Testis (tissue), 3 donors: ENCODE measurements around the gene ITPR2. TPM values are rescaled to one million over a fixed set of nuclear protein-coding genes. Genes with fewer than 3 reads are reported as not detected.

ENCODE experiments used
- DNase-seq: peaks from one replicate; pipeline ENCODE4 v3.0.0-alpha.2; 2019
- H3K27ac ChIP-seq, 2 donors: fragments of 200-600 bp; sonication (generic); one replicate each; pipeline ENCODE4 v1.5.1; 2019
- H3K27me3 ChIP-seq: fragments of 200-600 bp; sonication (generic); one replicate; pipeline ENCODE4 v1.5.1; 2019
- H3K36me3 ChIP-seq: fragments of 200-600 bp; sonication (generic); one replicate; pipeline ENCODE4 v1.5.1; 2017; ENCODE audit warnings: low read depth; ENCODE audit errors: missing control alignments
- H3K4me1 ChIP-seq: fragments of 200-600 bp; sonication (generic); one replicate; pipeline ENCODE4 v1.5.1; 2019
- H3K4me3 ChIP-seq, 2 donors: fragments of 200-600 bp; sonication (generic); one replicate each; pipeline ENCODE4 v1.5.1; 2017 to 2019
- H3K9me3 ChIP-seq: fragments of 200-600 bp; sonication (generic); one replicate; pipeline ENCODE4 v1.5.1; 2017
- CTCF ChIP-seq, 3 experiments: fragments of 450-650 bp in 2 of 3; fragments of 200-600 bp in 1 of 3; sonication (generic) in 1 of 3; IDR thresholded peaks; one replicate each; pipeline ENCODE4 v1.5.1; 2016 to 2019; ENCODE audit warnings: antibody characterized with exemption in 3 of 3, mild to moderate bottlenecking in 2 of 3, moderate library complexity in 1 of 3
- POLR2A ChIP-seq: fragments of 450-650 bp; IDR thresholded peaks from one replicate; pipeline ENCODE4 v1.6.1; 2017; ENCODE audit warnings: antibody characterized with exemption, mild to moderate bottlenecking, moderate library complexity
- WGBS, 2 donors: methylation state at CpG; one replicate each; pipeline ENCODE4 v1.1.5; 2018; 5-methylcytosine and 5-hydroxymethylcytosine counted together
- intact Hi-C: fragments of 100-400 bp; cut with DNase I; formaldehyde crosslinking; loops from one replicate; pipeline ENCODE4 v1.15.1; 2023; ENCODE audit warnings: low total_unique reads
- polyA plus RNA-seq: library from polyadenylated mRNA; stranded (reverse); fragments of 350-450 nt; fragmentation: Illumina TruSeq; extraction: RNeasy Lipid Tissue Mini Kit (QIAGEN cat#74804); gene quantifications from one replicate; pipeline ENCODE4 v1.2.3, GENCODE V29; 2014; ENCODE audit warnings: low read depth, low replicate concordance; ENCODE audit not compliant: insufficient read depth
- total RNA-seq, 2 donors: library from RNA; depleted of rRNA; stranded (reverse); fragments of >200 nt; gene quantifications; one replicate each; pipeline ENCODE4 v1.2.3, GENCODE V29; 2016

The ITPR2 gene
- total and polyA plus RNA-seq, 3 donors from 2014 or later: 4.9 to 60.6 (median 56.9) TPM

- H3K4me3 ChIP-seq: no peak overlapping the region
- no peaks in the 10 kb centered on the region for H3K4me1 ChIP-seq
- no peak overlapping the region for H3K27ac ChIP-seq
- DNase-seq: no peak
- no peaks in the 10 kb centered on the region for H3K36me3 ChIP-seq
- 53 to 75% methylated on average over 2 of the region's 2 CpGs for WGBS, 2 donors
- intact Hi-C loops: no loop called here
- no peaks in the 10 kb centered on the region for H3K27me3 ChIP-seq
- TF ChIP-seq CTCF (IDR thresholded peaks at IDR 0.05): no peak
- no peak for TF ChIP-seq POLR2A
- no peaks in the 10 kb centered on the region for H3K9me3 ChIP-seq
These were observed 220.8 kb downstream of the ITPR2 start for GRCh38 chr12:26612203-26612602.

DNA sequence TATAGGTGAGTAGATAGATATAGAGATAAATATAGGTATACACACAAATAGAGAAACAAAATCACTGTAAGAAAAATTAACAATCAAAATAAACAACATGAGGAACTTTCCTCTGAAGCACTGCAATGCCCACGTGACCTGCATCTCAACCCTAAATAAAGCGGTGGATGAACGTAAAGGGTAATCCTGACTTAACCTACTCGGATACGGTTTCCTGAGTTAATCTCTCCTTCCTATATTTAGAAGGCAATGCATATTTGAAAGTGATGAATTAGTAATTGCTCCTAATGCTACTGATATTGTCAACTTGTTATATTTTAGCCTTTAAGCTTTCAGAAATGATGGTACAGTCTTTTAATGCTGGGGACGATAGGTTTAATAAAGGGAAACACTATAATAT, 221.4 kb downstream of the ITPR2 start:
- Histone ChIP-seq H3K9me3 (no peaks in the 10 kb centered on the region), H3K4me1 (no peaks in the 10 kb centered on the region), H3K36me3 (no peaks in the 10 kb centered on the region), H3K27ac (no peak overlapping the region), H3K27me3 (no peaks in the 10 kb centered on the region), H3K4me3 (no peak overlapping the region)
- no peak for TF ChIP-seq CTCF (IDR thresholded peaks at IDR 0.05)
- TF ChIP-seq POLR2A: no peak
- intact Hi-C loops: no loop called here
- DNase-seq: no peak
- WGBS, 2 donors: 93 to 95% methylated on average over 6 of the region's 6 CpGs

GRCh38 chr12:26610774-26611173, 222.2 kb downstream of the ITPR2 start:
- Histone ChIP-seq H3K27me3 (no peaks in the 10 kb centered on the region), H3K4me3 (no peak overlapping the region), H3K27ac (no peak overlapping the region), H3K9me3 (no peaks in the 10 kb centered on the region), H3K4me1 (no peaks in the 10 kb centered on the region), H3K36me3 (no peaks in the 10 kb centered on the region)
- no peak for TF ChIP-seq CTCF (IDR thresholded peaks at IDR 0.05)
- TF ChIP-seq POLR2A: no peak
- intact Hi-C loops: no loop called here
- no peak for DNase-seq
- WGBS, 2 donors: 92 to 95% methylated on average over 8 of the region's 8 CpGs

DNA sequence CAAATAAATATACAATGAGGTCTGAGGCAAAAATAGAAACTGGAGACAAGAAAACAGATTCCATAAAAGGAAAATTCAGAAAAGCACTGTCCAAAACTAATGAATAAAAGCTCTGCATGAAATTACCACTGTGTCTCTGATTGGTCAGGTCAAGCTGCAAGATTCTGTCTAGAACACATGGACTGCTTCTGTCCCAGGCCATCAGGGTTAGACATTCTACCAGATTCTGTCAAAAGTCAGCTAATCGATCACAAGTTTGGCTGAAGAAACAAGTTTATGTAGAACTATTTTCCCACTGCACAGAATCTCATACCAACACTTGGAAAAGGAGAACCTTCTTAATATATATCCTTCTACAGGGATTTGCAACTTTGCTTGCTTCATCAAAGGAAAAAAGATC, 223.0 kb downstream of the ITPR2 start:
- intact Hi-C loops: no loop called here
- DNase-seq: no peak
- 79 to 85% methylated on average over 1 of the region's 1 CpG for WGBS, 2 donors
- Histone ChIP-seq H3K27ac (no peak overlapping the region), H3K36me3 (no peaks in the 10 kb centered on the region), H3K4me1 (no peaks in the 10 kb centered on the region), H3K4me3 (no peak overlapping the region), H3K9me3 (no peaks in the 10 kb centered on the region), H3K27me3 (no peaks in the 10 kb centered on the region)
- no peak for TF ChIP-seq POLR2A
- no peak for TF ChIP-seq CTCF (IDR thresholded peaks at IDR 0.05)

- TF ChIP-seq POLR2A (no peak), CTCF (IDR thresholded peaks at IDR 0.05) (no peak)
- H3K27ac ChIP-seq: no peak overlapping the region
- H3K9me3 ChIP-seq: no peaks in the 10 kb centered on the region
- H3K36me3 ChIP-seq: no peaks in the 10 kb centered on the region
- no peak overlapping the region for H3K4me3 ChIP-seq
- H3K27me3 ChIP-seq: no peaks in the 10 kb centered on the region
- DNase-seq: no peak
- WGBS, 2 donors: 63 to 82% methylated on average over 2 of the region's 2 CpGs
- intact Hi-C loops: no loop called here
- no peaks in the 10 kb centered on the region for H3K4me1 ChIP-seq
These were observed 224.3 kb downstream of the ITPR2 start for GRCh38 chr12:26608706-26609105.
